Measurements from ENCODE around the gene CA14.
"Not testable (repeated sequence)": the region's sequence is repeated elsewhere in the genome, so short reads cannot be mapped to it uniquely, and the experiment has no call there.

The CA14 gene

GRCh38 chr1:150236614-150237100, 20.9 kb upstream of the CA14 start:
- DNase-seq = no peak

GRCh38 chr1:150237176-150237575, 20.4 kb upstream of the CA14 start:
- not testable (repeated sequence) for DNase-seq

- DNase-seq = no peak
These were observed 19.8 kb upstream of the CA14 start for GRCh38 chr1:150237746-150238145.

GRCh38 chr1:150243003-150243402, 14.6 kb upstream of the CA14 start:
- DNase-seq = no peak

- no peak for DNase-seq
These were observed 7.6 kb upstream of the CA14 start for GRCh38 chr1:150249936-150250335.

GRCh38 chr1:150256198-150256553, 1.4 kb upstream of the CA14 start:
- DNase-seq = no peak

- no peak for DNase-seq
These were observed 826 bp upstream of the CA14 start for GRCh38 chr1:150256554-150257341.

- no peak for DNase-seq
These were observed 1.6 kb downstream of the CA14 start for GRCh38 chr1:150259217-150259616.

GRCh38 chr1:150259758-150260669, 2.4 kb downstream of the CA14 start:
- DNase-seq = peak; percentile 71

GRCh38 chr1:150261367-150261766, 3.8 kb downstream of the CA14 start:
- DNase-seq = no peak

GRCh38 chr1:150262388-150263320, 5.1 kb downstream of the CA14 start:
- DNase-seq = no peak

GRCh38 chr1:150263549-150263948, 6.0 kb downstream of the CA14 start:
- no peak for DNase-seq

- no peak for DNase-seq
These were observed 10.3 kb downstream of the CA14 start for GRCh38 chr1:150267896-150268295.

- DNase-seq = no peak
These were observed 10.7 kb downstream of the CA14 start for GRCh38 chr1:150268340-150268704.

GRCh38 chr1:150268705-150269403, 11.3 kb downstream of the CA14 start, which contains the start of gene APH1A:
APH1A (minus strand) TSS chr1:150269016; CDS start chr1:150268810, 206 bp downstream.
- peak; percentile 96 for DNase-seq

GRCh38 chr1:150269451-150269850, 11.9 kb downstream of the CA14 start:
- no peak for DNase-seq

GRCh38 chr1:150271291-150271959, 13.9 kb downstream of the CA14 start:
- DNase-seq = no peak

GRCh38 chr1:150273311-150273710, 15.7 kb downstream of the CA14 start:
- no peak for DNase-seq

GRCh38 chr1:150280138-150280707, 22.6 kb downstream of the CA14 start:
- no peak for DNase-seq

- DNase-seq = peak; percentile 59
These were observed 23.7 kb downstream of the CA14 start for GRCh38 chr1:150281221-150281757.
